Calu3 (cell line): ENCODE data around the gene ZNF492. TPM values are rescaled to one million over a fixed set of nuclear protein-coding genes. Genes with fewer than 3 reads are reported as not detected.

ENCODE experiments used
- total RNA-seq: library from RNA; stranded (reverse); gene quantifications from 2 replicates; pipeline ENCODE4 v1.2.3, GENCODE V29; 2022

Gene ZNF492
- total RNA-seq, 1 experiment from 2014 or later, result not detected

Other genes starting within 250 kb of the ZNF492 start
- not detected in 2 replicates for gene ZNF98, start 212.0 kb upstream of the ZNF492 start, total RNA-seq
- not detected in 2 replicates for gene ZNF99, start 149.8 kb downstream of the ZNF492 start, total RNA-seq
- not detected in 2 replicates for gene ZNF723, start 198.0 kb downstream of the ZNF492 start, total RNA-seq